A673 (cell line): ENCODE measurements around the gene TENT5D. TPM values are rescaled to one million over a fixed set of nuclear protein-coding genes. Genes with fewer than 3 reads are reported as not detected.
"Not testable (repeated sequence)": the region's sequence is repeated elsewhere in the genome, so short reads cannot be mapped to it uniquely, and the experiment has no call there.

Experiments used
- Bru-seq: library from RNA; stranded (reverse); fragments of 400-500 nt; gene quantifications from one replicate; lab custom pipeline; 2021; lab: Mats Ljungman, UMichigan
- BruChase-seq, 2 experiments: library from RNA; stranded (reverse); fragments of 400-500 nt; gene quantifications; one replicate each; lab custom pipeline; 2021; lab: Mats Ljungman, UMichigan
- BruUV-seq: library from RNA; stranded (reverse); fragments of 400-500 nt; replicated peaks from 2 replicates; lab custom pipeline; 2021; lab: Mats Ljungman, UMichigan
- CTCF ChIA-PET: fragments of 300-600 bp; sonication (Branson Sonifier 250); formaldehyde crosslinking; loops from one replicate; lab custom pipeline; 2022; ENCODE audit warnings: antibody characterized with exemption; lab: Charles Lee
- POLR2A ChIA-PET: fragments of 300-600 bp; sonication (Branson Sonifier 250); formaldehyde crosslinking; loops from one replicate; lab custom pipeline; 2022; ENCODE audit warnings: antibody characterized with exemption; ENCODE audit not compliant: low non-redundant PET; lab: Charles Lee
- DNase-seq: peaks from one replicate; pipeline ENCODE4 v3.0.0-alpha.2; 2015; ENCODE audit warnings: low spot score
- H3K27ac ChIP-seq: fragments of 200-600 bp; sonication (generic); 2 replicates; pipeline ENCODE4 v1.5.1; 2016; ENCODE audit warnings: mixed run types, low read depth, mild to moderate bottlenecking, mixed read lengths, antibody characterized with exemption, low read length; ENCODE audit not compliant: poor library complexity, severe bottlenecking
- H3K27me3 ChIP-seq: fragments of 200-600 bp; sonication (generic); replicated peaks from 2 replicates; pipeline ENCODE4 v1.6.1; 2017; ENCODE audit warnings: mixed run types, low read depth, mild to moderate bottlenecking, mixed read lengths, antibody characterized with exemption, low read length; ENCODE audit not compliant: insufficient read depth, poor library complexity
- H3K36me3 ChIP-seq: fragments of 200-600 bp; sonication (generic); 2 replicates; pipeline ENCODE4 v1.6.1; 2016; ENCODE audit warnings: mixed run types, mild to moderate bottlenecking, mixed read lengths, antibody characterized with exemption, low read length; ENCODE audit not compliant: insufficient read depth, poor library complexity, severe bottlenecking
- H3K4me1 ChIP-seq: fragments of 200-600 bp; sonication (generic); 2 replicates; pipeline ENCODE4 v1.6.1; 2017; ENCODE audit warnings: mixed run types, mild to moderate bottlenecking, mixed read lengths, antibody characterized with exemption, low read length; ENCODE audit not compliant: insufficient read depth, poor library complexity, severe bottlenecking
- H3K4me3 ChIP-seq: fragments of 200-600 bp; sonication (generic); 2 replicates; pipeline ENCODE4 v1.5.1; 2016; ENCODE audit warnings: low read depth, mixed run types, mild to moderate bottlenecking, mixed read lengths, low read length; ENCODE audit not compliant: poor library complexity, severe bottlenecking
- H3K9me3 ChIP-seq: fragments of 200-600 bp; sonication (generic); 2 replicates; pipeline ENCODE4 v1.6.1; 2016; ENCODE audit warnings: mixed run types, low read depth, mild to moderate bottlenecking, mixed read lengths, antibody characterized with exemption, low read length; ENCODE audit not compliant: poor library complexity, severe bottlenecking
- CTCF ChIP-seq: fragments of 300-800, 200-600 bp; sonication (generic); conservative IDR thresholded peaks from 2 replicates; pipeline ENCODE4 v1.5.1; 2017; ENCODE audit warnings: low read depth, mild to moderate bottlenecking, antibody characterized with exemption, low read length, moderate library complexity, mixed read lengths
- EZH2 ChIP-seq: fragments of 200-600 bp; sonication (generic); IDR thresholded peaks from 2 replicates; pipeline ENCODE4 v1.6.1; 2017; ENCODE audit warnings: borderline replicate concordance, low read depth, mild to moderate bottlenecking, mixed read lengths, antibody characterized with exemption, low read length; ENCODE audit not compliant: poor library complexity, severe bottlenecking
- intact Hi-C: fragments of 100-400 bp; cut with micrococcal nuclease; formaldehyde crosslinking; loops from one replicate; pipeline ENCODE4 v1.10.0; 2022; ENCODE audit not compliant: unreplicated experiment
- long read RNA-seq: library from polyadenylated mRNA; stranded (forward); transcript quantifications from one replicate; pipeline ENCODE4 v2.0.0, GENCODE V29; 2022
- total RNA-seq: library from RNA; stranded (reverse); gene quantifications from 2 replicates; pipeline ENCODE4 v1.2.3, GENCODE V29; 2021

The TENT5D gene
- not detected in 2 replicates for total RNA-seq
- Bru-seq, nascent RNA, result percentile 10 among the genes with signal in this experiment
- percentile 6 among the genes with signal in this experiment for BruChase-seq, experiment 1, labeled RNA remaining after a 2-hour chase
- percentile 4 among the genes with signal in this experiment for BruChase-seq, experiment 2, labeled RNA remaining after a 6-hour chase
- long read RNA-seq, result 0 reads

GRCh38 chrX:80420147-80420546 is at the start of gene TENT5D:
Gene TENT5D, plus strand, starts transcription at chrX:80420447. Its CDS starts 22,093 bp downstream, at chrX:80442540.
- DNase-seq, result no peak
- intact Hi-C loops, result no loop called here
- Histone ChIP-seq H3K9me3 (no peaks in the 10 kb centered on the region), H3K4me3 (no peak within 1 kb of the TSS), H3K27ac (no peak within 1 kb of the TSS), H3K4me1 (no peaks in the 10 kb centered on the region), H3K36me3 (no peaks in the 10 kb centered on the region), H3K27me3 (no peaks in the 10 kb centered on the region)
- ChIA-PET POLR2A (no interaction called here), CTCF (no interaction called here)
- no TSS peak for BruUV-seq
- TF ChIP-seq EZH2 (no peak), CTCF (no peak)

GRCh38 chrX:80385651-80386050 is 34.6 kb upstream of the TENT5D start:
- H3K4me3 ChIP-seq, BruUV-seq, H3K27me3 ChIP-seq, H3K36me3 ChIP-seq, POLR2A ChIA-PET, H3K27ac ChIP-seq, CTCF ChIA-PET, DNase-seq, intact Hi-C loops, H3K9me3 ChIP-seq, H3K4me1 ChIP-seq: not testable (repeated sequence)

GRCh38 chrX:80388206-80388605 is 32.0 kb upstream of the TENT5D start:
- Histone ChIP-seq H3K27ac (no peak overlapping the region), H3K4me3 (no peak overlapping the region), H3K4me1 (no peaks in the 10 kb centered on the region), H3K27me3 (no peaks in the 10 kb centered on the region), H3K36me3 (no peaks in the 10 kb centered on the region), H3K9me3 (no peaks in the 10 kb centered on the region)
- POLR2A ChIA-PET, result no interaction called here
- DNase-seq, result no peak
- no peak for TF ChIP-seq EZH2
- no peak for TF ChIP-seq CTCF
- CTCF ChIA-PET, result no interaction called here
- intact Hi-C loops, result no loop called here
- BruUV-seq, result no TSS peak

- no peak for DNase-seq
- intact Hi-C loops, result no loop called here
- no peak overlapping the region for H3K27ac ChIP-seq
- H3K27me3 ChIP-seq, result no peaks in the 10 kb centered on the region
- H3K36me3 ChIP-seq, result no peaks in the 10 kb centered on the region
- no TSS peak for BruUV-seq
- TF ChIP-seq CTCF (no peak), EZH2 (no peak)
- POLR2A ChIA-PET, result no interaction called here
- CTCF ChIA-PET, result no interaction called here
- H3K4me1 ChIP-seq, result no peaks in the 10 kb centered on the region
- H3K4me3 ChIP-seq, result no peak overlapping the region
- H3K9me3 ChIP-seq, result no peaks in the 10 kb centered on the region
Observed at GRCh38 chrX:80412042-80412441, 8.2 kb upstream of the TENT5D start.
